Ishikawa (cell line): ENCODE data around the gene HERC4.

Source experiments
- CEBPB ChIP-seq: IDR thresholded peaks from 2 replicates; pipeline ENCODE4 v1.6.1; 2012
- CREB1 ChIP-seq: IDR thresholded peaks from 2 replicates; pipeline ENCODE4 v1.6.1; 2012; ENCODE audit warnings: low read depth
- EGR1 ChIP-seq: IDR thresholded peaks from 2 replicates; pipeline ENCODE4 v1.6.1; 2012
- EP300 ChIP-seq: IDR thresholded peaks from 2 replicates; pipeline ENCODE4 v1.6.1; 2012; ENCODE audit warnings: borderline replicate concordance
- FOXM1 ChIP-seq: IDR thresholded peaks from 2 replicates; pipeline ENCODE4 v1.6.1; 2012; ENCODE audit warnings: low read depth, borderline replicate concordance
- RAD21 ChIP-seq: IDR thresholded peaks from 2 replicates; pipeline ENCODE4 v1.6.1; 2012; ENCODE audit warnings: low read depth
- TAF1 ChIP-seq: IDR thresholded peaks from 2 replicates; pipeline ENCODE4 v1.6.1; 2012; ENCODE audit warnings: low read depth, mild to moderate bottlenecking
- TCF12 ChIP-seq: IDR thresholded peaks from 2 replicates; pipeline ENCODE4 v1.6.1; 2012; ENCODE audit warnings: low read depth
- TEAD4 ChIP-seq: IDR thresholded peaks from 2 replicates; pipeline ENCODE4 v1.6.1; 2012
- YY1 ChIP-seq: IDR thresholded peaks from 2 replicates; pipeline ENCODE4 v1.6.1; 2012; ENCODE audit warnings: low read depth
- TF ChIP-seq, protein P1 (sequence below): IDR thresholded peaks from 2 replicates; pipeline ENCODE4 v1.6.1; 2012; ENCODE audit warnings: low read depth, mild to moderate bottlenecking
- TF ChIP-seq, protein P2 (sequence below): IDR thresholded peaks from 2 replicates; pipeline ENCODE4 v1.6.1; 2012

DNA sequence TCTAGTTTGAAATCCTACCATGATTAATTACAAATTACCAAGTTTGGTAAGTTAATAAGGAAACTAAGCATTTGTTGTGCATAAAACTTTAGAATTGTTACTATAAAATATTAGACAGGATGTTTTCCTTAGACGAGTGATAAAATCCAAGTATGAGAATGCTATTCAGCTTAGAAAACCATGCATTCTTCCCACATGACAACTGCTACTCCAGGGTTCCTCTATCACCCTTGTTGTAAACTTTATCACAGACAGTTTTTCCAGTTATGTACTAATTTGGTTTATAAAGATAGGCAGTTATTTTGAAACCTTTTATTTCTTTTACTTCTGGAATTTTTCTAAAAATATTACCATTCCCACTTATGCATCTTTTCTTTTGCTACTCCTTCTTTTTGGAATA is 138.7 kb downstream of the HERC4 start:
- no peak for TF ChIP-seq EGR1
- TF ChIP-seq, protein P1, sequence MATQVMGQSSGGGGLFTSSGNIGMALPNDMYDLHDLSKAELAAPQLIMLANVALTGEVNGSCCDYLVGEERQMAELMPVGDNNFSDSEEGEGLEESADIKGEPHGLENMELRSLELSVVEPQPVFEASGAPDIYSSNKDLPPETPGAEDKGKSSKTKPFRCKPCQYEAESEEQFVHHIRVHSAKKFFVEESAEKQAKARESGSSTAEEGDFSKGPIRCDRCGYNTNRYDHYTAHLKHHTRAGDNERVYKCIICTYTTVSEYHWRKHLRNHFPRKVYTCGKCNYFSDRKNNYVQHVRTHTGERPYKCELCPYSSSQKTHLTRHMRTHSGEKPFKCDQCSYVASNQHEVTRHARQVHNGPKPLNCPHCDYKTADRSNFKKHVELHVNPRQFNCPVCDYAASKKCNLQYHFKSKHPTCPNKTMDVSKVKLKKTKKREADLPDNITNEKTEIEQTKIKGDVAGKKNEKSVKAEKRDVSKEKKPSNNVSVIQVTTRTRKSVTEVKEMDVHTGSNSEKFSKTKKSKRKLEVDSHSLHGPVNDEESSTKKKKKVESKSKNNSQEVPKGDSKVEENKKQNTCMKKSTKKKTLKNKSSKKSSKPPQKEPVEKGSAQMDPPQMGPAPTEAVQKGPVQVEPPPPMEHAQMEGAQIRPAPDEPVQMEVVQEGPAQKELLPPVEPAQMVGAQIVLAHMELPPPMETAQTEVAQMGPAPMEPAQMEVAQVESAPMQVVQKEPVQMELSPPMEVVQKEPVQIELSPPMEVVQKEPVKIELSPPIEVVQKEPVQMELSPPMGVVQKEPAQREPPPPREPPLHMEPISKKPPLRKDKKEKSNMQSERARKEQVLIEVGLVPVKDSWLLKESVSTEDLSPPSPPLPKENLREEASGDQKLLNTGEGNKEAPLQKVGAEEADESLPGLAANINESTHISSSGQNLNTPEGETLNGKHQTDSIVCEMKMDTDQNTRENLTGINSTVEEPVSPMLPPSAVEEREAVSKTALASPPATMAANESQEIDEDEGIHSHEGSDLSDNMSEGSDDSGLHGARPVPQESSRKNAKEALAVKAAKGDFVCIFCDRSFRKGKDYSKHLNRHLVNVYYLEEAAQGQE: no peak
- TF ChIP-seq CREB1: no peak
- no peak for TF ChIP-seq YY1
- TF ChIP-seq, protein P2, sequence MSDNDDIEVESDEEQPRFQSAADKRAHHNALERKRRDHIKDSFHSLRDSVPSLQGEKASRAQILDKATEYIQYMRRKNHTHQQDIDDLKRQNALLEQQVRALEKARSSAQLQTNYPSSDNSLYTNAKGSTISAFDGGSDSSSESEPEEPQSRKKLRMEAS: no peak
- TF ChIP-seq EP300: no peak
- no peak for TF ChIP-seq TEAD4
- no peak for TF ChIP-seq TAF1
- no peak for TF ChIP-seq FOXM1
- TF ChIP-seq TCF12: no peak
- no peak for TF ChIP-seq RAD21
- no peak for TF ChIP-seq CEBPB
